HG03520 (cell line): Measurements from ENCODE around the gene NAV3.
"Not testable (repeated sequence)": the region's sequence is repeated elsewhere in the genome, so short reads cannot be mapped to it uniquely, and the experiment has no call there.

Source experiments
- ATAC-seq: cut with Tn5 transposase; IDR thresholded peaks from one replicate; pipeline ENCODE4 v1.9.1; 2021; ENCODE audit warnings: mild to moderate bottlenecking, moderate library complexity; ENCODE audit not compliant: unreplicated experiment

NAV3 gene

DNA sequence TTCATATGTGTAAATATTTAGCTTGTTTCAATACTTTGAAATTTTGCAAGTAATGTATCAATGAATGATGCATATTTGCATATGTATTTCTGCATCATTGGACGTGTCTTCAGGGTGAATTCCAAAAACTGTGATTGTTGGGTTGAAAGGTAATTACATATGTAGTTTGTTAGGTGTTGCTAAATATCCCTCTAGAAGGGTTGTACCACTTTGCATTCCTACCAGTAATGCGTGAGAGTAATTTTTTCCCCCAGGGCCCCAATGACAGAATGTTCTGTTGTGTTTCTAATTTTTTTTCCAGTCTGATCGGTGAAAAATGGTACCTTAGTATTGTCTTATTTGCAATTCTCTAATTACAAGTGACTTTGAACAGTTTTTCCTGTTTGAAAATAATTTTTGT lies 408.9 kb downstream of the NAV3 start:
- ATAC-seq: no peak

DNA sequence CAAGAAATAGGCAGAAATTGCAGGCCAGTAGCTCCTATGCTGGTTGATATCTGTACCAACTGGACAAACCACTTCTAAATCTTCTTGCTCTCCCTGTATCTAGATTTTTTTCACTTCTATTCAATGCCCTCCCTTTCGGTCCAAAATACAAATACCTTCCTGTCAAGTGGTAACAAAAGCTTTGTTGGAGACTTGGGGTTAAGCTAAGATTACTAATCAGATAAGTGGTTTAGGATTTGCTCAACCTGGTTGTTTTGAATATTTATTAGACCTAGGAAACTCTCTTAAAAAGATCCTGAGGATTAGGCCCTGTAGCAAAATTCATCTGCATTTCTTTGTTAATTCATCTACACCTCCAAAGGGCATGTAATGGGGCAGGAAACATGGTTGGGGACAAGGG lies 410.1 kb downstream of the NAV3 start:
- ATAC-seq: no peak

DNA sequence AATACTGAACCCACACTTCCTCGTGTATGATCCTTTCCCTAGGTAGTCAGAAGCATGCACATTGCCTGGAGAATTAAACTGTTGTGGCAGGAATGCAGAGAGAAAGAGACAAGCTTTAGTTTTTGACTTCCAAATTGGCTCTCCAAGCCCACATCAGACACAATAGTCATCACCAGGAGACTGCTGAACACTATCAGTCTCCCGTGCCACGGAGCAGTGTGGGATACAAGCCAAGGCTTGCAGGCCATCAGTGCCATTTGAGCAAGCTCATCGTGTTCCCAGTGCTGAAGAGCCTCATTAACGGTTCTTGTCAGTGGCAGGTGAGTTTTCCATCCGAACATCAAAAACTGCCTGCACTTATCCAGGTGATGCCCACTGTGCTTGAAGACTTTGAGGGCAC lies 410.8 kb downstream of the NAV3 start:
- no peak for ATAC-seq

DNA sequence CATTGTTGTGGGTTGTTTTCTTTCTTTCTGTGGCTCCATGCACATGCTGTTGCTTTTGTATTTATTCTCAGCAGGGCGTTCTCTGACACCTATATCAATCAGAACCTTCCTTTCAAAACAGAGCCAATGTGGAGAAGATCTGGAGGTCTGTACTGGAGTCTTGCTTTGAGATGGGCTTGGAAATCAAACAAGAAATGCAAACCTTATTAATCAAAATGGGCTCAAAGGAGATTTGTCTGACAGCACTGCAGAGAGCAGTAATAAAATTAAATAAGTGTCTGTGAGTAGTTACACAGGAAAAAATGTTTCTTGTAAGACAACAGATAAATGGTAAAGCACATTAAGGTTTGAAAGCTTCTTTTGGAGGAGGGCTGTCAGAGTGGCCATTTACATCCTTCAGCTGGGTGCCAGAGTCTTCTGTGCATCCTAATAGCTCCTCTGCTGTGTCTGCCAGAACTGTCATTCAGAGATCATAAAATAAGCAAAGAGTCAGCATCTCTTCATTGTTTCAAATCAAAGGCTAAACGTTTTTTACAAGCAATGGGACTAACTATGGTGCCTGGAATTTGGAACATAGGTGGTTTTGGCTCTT lies 414.3 kb downstream of the NAV3 start:
- ATAC-seq: no peak

DNA sequence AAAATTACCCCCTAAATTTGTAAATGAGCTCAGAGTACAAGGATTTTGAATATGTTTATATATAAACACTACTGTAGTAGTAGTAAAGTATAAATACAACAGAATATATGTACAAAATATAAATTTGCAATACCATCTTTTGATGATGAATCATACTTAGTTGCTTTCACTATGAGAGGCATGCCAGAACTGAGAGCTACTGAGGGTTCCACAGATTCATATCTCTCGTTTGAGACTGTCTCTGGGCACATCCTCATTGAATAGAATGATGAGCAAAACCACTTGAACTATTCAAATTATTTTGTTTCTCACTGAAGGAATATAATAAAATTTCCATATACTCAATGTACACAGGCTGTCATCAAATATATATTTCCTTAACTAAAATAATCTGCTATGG lies 417.6 kb downstream of the NAV3 start:
- ATAC-seq: no peak

DNA sequence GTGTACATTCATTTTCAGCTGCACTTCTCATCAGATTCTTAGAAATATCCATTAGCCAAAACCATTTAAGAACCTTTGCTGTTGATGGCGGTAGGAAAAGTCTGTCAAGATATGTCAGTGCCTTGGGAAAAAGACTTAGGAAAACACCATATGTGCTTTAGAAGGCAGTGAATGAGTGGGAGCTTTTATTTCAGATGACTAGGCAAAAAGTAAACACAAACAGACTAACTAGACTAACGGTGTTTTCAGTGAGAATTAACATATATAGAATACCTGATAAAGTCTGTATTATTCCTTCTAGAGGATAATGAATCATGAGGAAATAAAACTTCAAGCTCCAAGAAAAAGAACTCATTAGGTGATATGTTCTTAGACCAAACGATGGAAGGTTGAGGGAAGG lies 418.9 kb downstream of the NAV3 start:
- no peak for ATAC-seq

DNA sequence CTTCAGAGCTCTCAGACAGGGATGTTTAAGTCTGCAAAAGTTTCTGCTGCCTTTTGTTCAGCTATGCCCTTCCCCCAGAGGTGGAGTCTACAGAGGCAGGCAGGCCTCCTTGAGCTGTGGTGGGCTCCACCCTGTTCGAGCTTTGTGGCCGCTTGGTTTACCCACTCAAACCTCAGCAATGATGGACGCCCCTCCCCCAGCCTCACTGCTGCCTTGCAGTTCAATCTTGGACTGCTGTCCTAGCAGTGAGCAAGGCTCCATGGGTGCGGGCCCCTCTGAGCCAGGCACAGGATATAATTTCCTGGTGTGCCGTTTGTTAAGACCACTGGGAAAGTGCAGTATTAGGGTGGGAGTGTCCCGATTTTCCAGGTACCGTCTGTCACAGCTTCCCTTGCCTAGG lies 427.0 kb downstream of the NAV3 start:
- ATAC-seq: not testable (repeated sequence)

DNA sequence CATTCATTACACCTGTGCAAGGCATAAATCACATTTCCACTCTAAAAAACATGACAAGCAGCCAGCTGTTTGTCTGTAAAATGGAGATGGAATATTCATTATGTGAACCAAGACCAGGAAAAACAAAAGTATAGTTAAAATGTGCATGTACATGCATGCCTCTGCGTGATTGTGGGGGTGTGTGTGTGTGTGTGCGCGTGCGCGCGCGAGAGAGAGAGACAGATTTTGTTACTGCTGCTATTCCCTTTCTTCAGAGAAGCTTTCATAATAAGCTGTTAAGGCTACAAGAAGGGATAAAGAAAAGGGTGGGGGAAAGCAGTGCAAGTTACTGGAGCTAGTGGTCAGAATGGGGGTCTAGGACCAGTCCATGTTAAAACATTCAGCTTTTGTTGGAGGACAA lies 430.3 kb downstream of the NAV3 start:
- no peak for ATAC-seq

DNA sequence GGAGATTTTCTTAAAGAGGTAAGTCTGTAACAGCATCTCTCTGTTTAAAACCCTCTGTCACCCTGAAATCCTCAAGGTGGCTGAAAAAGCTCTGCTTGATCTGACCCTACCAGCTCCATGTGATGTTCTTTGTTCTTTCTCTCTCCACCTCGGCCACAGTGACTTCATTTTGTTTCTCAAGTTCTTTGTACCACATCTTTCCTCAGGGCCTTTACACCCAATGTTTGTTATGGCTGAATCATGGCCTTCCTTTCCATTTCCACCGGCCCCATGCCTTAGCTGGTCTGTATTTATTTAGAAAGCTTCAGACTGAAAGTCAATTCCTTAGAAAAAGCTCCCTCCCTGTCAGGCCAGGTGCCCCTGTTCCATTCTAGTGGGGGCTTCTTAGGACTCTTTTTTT lies 431.2 kb downstream of the NAV3 start:
- no peak for ATAC-seq
